Germinal center (tissue), 1 donor: ENCODE data around the gene NIPA2.

Experiments
- DNase-seq: peaks from one replicate; pipeline ENCODE4 v3.0.0; 2012; ENCODE audit warnings: mixed read lengths, low spot score

Gene NIPA2

GRCh38 chr15:22877607-22878006 lies 39.1 kb downstream of the NIPA2 start:
- DNase-seq: no peak

- no peak for DNase-seq
These were observed 39.6 kb downstream of the NIPA2 start for GRCh38 chr15:22878103-22878502.

GRCh38 chr15:22880068-22880980 lies 41.9 kb downstream of the NIPA2 start:
- no peak for DNase-seq

GRCh38 chr15:22880981-22881738 lies 42.7 kb downstream of the NIPA2 start:
- no peak for DNase-seq

GRCh38 chr15:22881739-22882440 lies 43.4 kb downstream of the NIPA2 start:
- DNase-seq: no peak

- DNase-seq: no peak
These were observed 44.7 kb downstream of the NIPA2 start for GRCh38 chr15:22883196-22883595.

- DNase-seq: no peak
These were observed 45.9 kb downstream of the NIPA2 start for GRCh38 chr15:22884344-22884743.

- no peak for DNase-seq
These were observed 46.7 kb downstream of the NIPA2 start for GRCh38 chr15:22885120-22885519.

- no peak for DNase-seq
These were observed 48.9 kb downstream of the NIPA2 start for GRCh38 chr15:22887157-22887951.

- DNase-seq: no peak
These were observed 49.8 kb downstream of the NIPA2 start for GRCh38 chr15:22888120-22888859.

GRCh38 chr15:22889146-22889818 lies 50.8 kb downstream of the NIPA2 start:
- no peak for DNase-seq

- DNase-seq: no peak
These were observed 51.8 kb downstream of the NIPA2 start for GRCh38 chr15:22890296-22890695.

- DNase-seq: no peak
These were observed 53.2 kb downstream of the NIPA2 start for GRCh38 chr15:22891426-22892210.

GRCh38 chr15:22892333-22892732 lies 53.9 kb downstream of the NIPA2 start:
- DNase-seq: no peak

GRCh38 chr15:22893081-22893480 lies 54.6 kb downstream of the NIPA2 start:
- DNase-seq: no peak

GRCh38 chr15:22893881-22894280 lies 55.4 kb downstream of the NIPA2 start:
- no peak for DNase-seq

- DNase-seq: no peak
These were observed 57.2 kb downstream of the NIPA2 start for GRCh38 chr15:22895465-22896190.

GRCh38 chr15:22902046-22902445 lies 63.6 kb downstream of the NIPA2 start:
- no peak for DNase-seq

- DNase-seq: no peak
These were observed 64.1 kb downstream of the NIPA2 start for GRCh38 chr15:22902578-22902977.
